GM23338 (cell line): ENCODE measurements around the gene PNPLA8. TPM values are rescaled to one million over a fixed set of nuclear protein-coding genes. Genes with fewer than 3 reads are reported as not detected.

Source experiments
- ATAC-seq: fragments of 200-7000 bp; cut with Tn5 transposase; 3 replicates; pipeline ENCODE4 v1.9.1; 2020
- DNase-seq: peaks from one replicate; pipeline ENCODE4 v3.0.0-alpha.2; 2015; ENCODE audit warnings: low spot score
- H2AFZ ChIP-seq: fragments of 200-600 bp; sonication (generic); 2 replicates; pipeline ENCODE4 v1.8.0; 2016; ENCODE audit warnings: antibody characterized with exemption, mild to moderate bottlenecking, moderate library complexity
- H3F3A ChIP-seq: fragments of 200-600 bp; sonication (generic); replicated peaks from 2 replicates; pipeline ENCODE4 v1.8.0; 2017; ENCODE audit warnings: antibody characterized with exemption, mixed run types, low read depth
- H3K27ac ChIP-seq: fragments of 200-600 bp; sonication (generic); 2 replicates; pipeline ENCODE4 v1.6.1; 2016; ENCODE audit warnings: low read depth
- H3K27me3 ChIP-seq: fragments of 200-600 bp; sonication (generic); 2 replicates; pipeline ENCODE4 v1.8.0; 2016; ENCODE audit warnings: mild to moderate bottlenecking, mixed run types, moderate library complexity; ENCODE audit not compliant: insufficient read depth
- H3K36me3 ChIP-seq: fragments of 200-600 bp; sonication (generic); 2 replicates; pipeline ENCODE4 v1.8.0; 2016; ENCODE audit warnings: mild to moderate bottlenecking; ENCODE audit not compliant: insufficient read depth
- H3K4me1 ChIP-seq: fragments of 200-600 bp; sonication (generic); 2 replicates; pipeline ENCODE4 v1.8.0; 2016; ENCODE audit warnings: mild to moderate bottlenecking, moderate library complexity; ENCODE audit not compliant: insufficient read depth
- H3K4me2 ChIP-seq: fragments of 200-600 bp; sonication (generic); 2 replicates; pipeline ENCODE4 v1.7.1; 2017; ENCODE audit warnings: mixed run types
- H3K4me3 ChIP-seq: fragments of 200-600 bp; sonication (generic); 2 replicates; pipeline ENCODE4 v1.6.1; 2016; ENCODE audit warnings: mixed run types
- H3K79me2 ChIP-seq: fragments of 200-600 bp; sonication (generic); replicated peaks from 2 replicates; pipeline ENCODE4 v1.8.0; 2017; ENCODE audit warnings: mild to moderate bottlenecking; ENCODE audit not compliant: insufficient read depth
- H3K9me2 ChIP-seq: fragments of 200-600 bp; sonication (generic); 2 replicates; pipeline ENCODE4 v1.8.0; 2017; ENCODE audit not compliant: insufficient read depth
- H4K20me1 ChIP-seq: fragments of 200-600 bp; sonication (generic); replicated peaks from 2 replicates; pipeline ENCODE4 v1.8.0; 2017; ENCODE audit warnings: mild to moderate bottlenecking; ENCODE audit not compliant: insufficient read depth
- H3K27ac Mint-ChIP-seq: 2 replicates; pipeline ENCODE4 v1.8.0; 2020; ENCODE audit warnings: inconsistent platforms, mild to moderate bottlenecking, moderate library complexity, mixed read lengths
- H3K27me3 Mint-ChIP-seq: 3 replicates; pipeline ENCODE4 v1.8.0; 2022; ENCODE audit warnings: low read depth, mild to moderate bottlenecking, moderate library complexity, mixed read lengths, inconsistent platforms; ENCODE audit not compliant: insufficient read depth, poor library complexity
- H3K36me3 Mint-ChIP-seq: 3 replicates; pipeline ENCODE4 v1.8.0; 2021; ENCODE audit warnings: low read depth, mild to moderate bottlenecking, inconsistent platforms, moderate library complexity, mixed read lengths
- H3K4me1 Mint-ChIP-seq: 3 replicates; pipeline ENCODE4 v1.8.0; 2020; ENCODE audit warnings: mild to moderate bottlenecking, inconsistent platforms, mixed read lengths
- H3K4me3 Mint-ChIP-seq: 3 replicates; pipeline ENCODE4 v1.8.0; 2021; ENCODE audit warnings: moderate library complexity, mild to moderate bottlenecking, inconsistent platforms, mixed read lengths
- H3K9me3 Mint-ChIP-seq: 3 replicates; pipeline ENCODE4 v1.8.0; 2020; ENCODE audit warnings: moderate library complexity, mild to moderate bottlenecking, inconsistent platforms, mixed read lengths
- CREB1 ChIP-seq: fragments of 250-450 bp; sonication (Bioruptor Pico); IDR thresholded peaks from 2 replicates; pipeline ENCODE4 v1.5.0; 2020; ENCODE audit warnings: low read depth, mild to moderate bottlenecking, moderate library complexity
- CTCF ChIP-seq, 2 experiments: fragments of 200-600 bp in 1 of 2; sonication (generic) in 1 of 2; conservative IDR thresholded peaks; 2 replicates each; pipeline versions ENCODE4 v1.5.1 to v1.6.1; 2016 to 2017; ENCODE audit warnings: antibody characterized with exemption in 2 of 2, low read depth in 2 of 2, mild to moderate bottlenecking in 2 of 2, moderate library complexity in 1 of 2
- ETS1 ChIP-seq: IDR thresholded peaks from 2 replicates; pipeline ENCODE4 v1.6.1; 2016; ENCODE audit warnings: antibody characterized with exemption
- EZH2 ChIP-seq: fragments of 200-600 bp; sonication (generic); IDR thresholded peaks from one replicate; pipeline ENCODE4 v1.8.0; 2017; ENCODE audit warnings: antibody characterized with exemption, mild to moderate bottlenecking, low read depth; ENCODE audit not compliant: unreplicated experiment
- EZH2phosphoT487 ChIP-seq: fragments of 200-600 bp; sonication (generic); IDR thresholded peaks from one replicate; pipeline ENCODE4 v1.8.1; 2018; ENCODE audit warnings: antibody characterized with exemption; ENCODE audit not compliant: unreplicated experiment
- JUNB ChIP-seq: IDR thresholded peaks from one replicate; pipeline ENCODE4 v1.6.1; 2016; ENCODE audit warnings: antibody characterized with exemption; ENCODE audit not compliant: unreplicated experiment
- NANOG ChIP-seq: IDR thresholded peaks from 2 replicates; pipeline ENCODE4 v1.6.1; 2016; ENCODE audit warnings: antibody characterized with exemption, borderline replicate concordance
- POLR2AphosphoS5 ChIP-seq: IDR thresholded peaks from 2 replicates; pipeline ENCODE4 v1.6.1; 2016; ENCODE audit warnings: antibody characterized with exemption, low read depth
- REST ChIP-seq: IDR thresholded peaks from one replicate; pipeline ENCODE4 v1.6.1; 2018; ENCODE audit warnings: antibody characterized with exemption; ENCODE audit not compliant: unreplicated experiment
- STAT1 ChIP-seq: IDR thresholded peaks from one replicate; pipeline ENCODE4 v1.6.1; 2016; ENCODE audit warnings: antibody characterized with exemption; ENCODE audit not compliant: unreplicated experiment
- ZNF114 ChIP-seq: fragments of 250-450 bp; sonication (Bioruptor Pico); IDR thresholded peaks from 2 replicates; pipeline ENCODE4 v1.5.0; 2020; ENCODE audit warnings: mild to moderate bottlenecking, moderate library complexity
- ZNF331 ChIP-seq: fragments of 250-450 bp; sonication (Bioruptor Pico); IDR thresholded peaks from 2 replicates; pipeline ENCODE4 v1.5.0; 2020; ENCODE audit warnings: low read depth, mild to moderate bottlenecking, moderate library complexity
- ZNF462 ChIP-seq: fragments of 250-450 bp; sonication (Bioruptor Pico); IDR thresholded peaks from 2 replicates; pipeline ENCODE4 v1.5.0; 2020; ENCODE audit warnings: mild to moderate bottlenecking, moderate library complexity
- polyA plus RNA-seq: library from polyadenylated mRNA; unstranded; fragments of >200 nt; fragmentation: Nextera tagmentation; extraction: Ambion mirVana; gene quantifications from 2 replicates; pipeline ENCODE4 v1.2.1, GENCODE V29; 2016
- total RNA-seq: library from RNA; depleted of rRNA; stranded (reverse); fragments of >200 nt; shearing (Covaris generic); gene quantifications from 2 replicates; pipeline ENCODE4 v1.2.3, GENCODE V29; 2014

The PNPLA8 gene
- total and polyA plus RNA-seq, 2 experiments from 2014 or later: 12.5 to 13.6 TPM

GRCh38 chr7:108436906-108437305, 89.0 kb downstream of the PNPLA8 start:
- H3K9me3 Mint-ChIP-seq: peaks cover 3% of the 10 kb centered on the region; the same call in 1 of the 3 replicates
- Histone ChIP-seq H3K79me2 (no peaks in the 10 kb centered on the region), H3K36me3 (no peaks in the 10 kb centered on the region), H3F3A (no peaks in the 10 kb centered on the region), H3K27ac (no peak overlapping the region), H3K4me1 (no peaks in the 10 kb centered on the region), H2AFZ (no peak overlapping the region), H4K20me1 (no peaks in the 10 kb centered on the region), H3K9me2 (no peaks in the 10 kb centered on the region), H3K4me2 (no peak overlapping the region), H3K4me3 (no peak overlapping the region), H3K27me3 (no peaks in the 10 kb centered on the region)
- no peak for DNase-seq
- no peak for TF ChIP-seq REST
- no peak for TF ChIP-seq POLR2AphosphoS5
- TF ChIP-seq STAT1: no peak
- no peak for TF ChIP-seq ZNF114 (CRISPR knock-in tag)
- no peak for TF ChIP-seq ZNF462 (CRISPR knock-in tag)
- no peak for TF ChIP-seq EZH2phosphoT487
- TF ChIP-seq NANOG: no peak
- TF ChIP-seq EZH2: no peak
- TF ChIP-seq JUNB: no peak
- TF ChIP-seq ZNF331 (CRISPR knock-in tag): no peak
- TF ChIP-seq CREB1 (CRISPR knock-in tag): no peak
- TF ChIP-seq ETS1: no peak
- TF ChIP-seq CTCF (conservative IDR thresholded peaks at IDR 0.05; ENCODE audit: low read depth in 2 of 2): no peak
- peaks cover 6% of the 10 kb centered on the region; the same call in 2 of the 3 replicates for H3K36me3 Mint-ChIP-seq
- no peaks in the 10 kb centered on the region for H3K4me1 Mint-ChIP-seq
- no peak overlapping the region for H3K4me3 Mint-ChIP-seq
- H3K27ac Mint-ChIP-seq: no peak overlapping the region
- peaks cover 2% of the 10 kb centered on the region for H3K27me3 Mint-ChIP-seq
- ATAC-seq: no peak
